Parathyroid adenoma (tissue), 2 donors: ENCODE data around the gene C1QL1.

ENCODE experiments used
- H2AFZ ChIP-seq: fragments of 300-600 bp; sonication (generic); one replicate; pipeline ENCODE4 v1.7.0; 2017; ENCODE audit warnings: antibody characterized with exemption, mild to moderate bottlenecking
- H3K27ac ChIP-seq: fragments of 300-600 bp; sonication (generic); one replicate; pipeline ENCODE4 v1.7.0; 2017
- H3K27me3 ChIP-seq: fragments of 300-600 bp; sonication (generic); one replicate; pipeline ENCODE4 v1.7.0; 2017; ENCODE audit warnings: low read length; ENCODE audit not compliant: control insufficient read depth, insufficient read depth
- H3K36me3 ChIP-seq: fragments of 300-600 bp; sonication (generic); one replicate; pipeline ENCODE4 v1.7.0; 2017; ENCODE audit warnings: low read length; ENCODE audit not compliant: control insufficient read depth, insufficient read depth
- H3K4me1 ChIP-seq: fragments of 300-600 bp; sonication (generic); one replicate; pipeline ENCODE4 v1.7.0; 2017; ENCODE audit warnings: control low read depth
- H3K4me2 ChIP-seq: fragments of 300-600 bp; sonication (generic); one replicate; pipeline ENCODE4 v1.7.0; 2017; ENCODE audit warnings: low read length
- H3K4me3 ChIP-seq: fragments of 300-600 bp; sonication (generic); one replicate; pipeline ENCODE4 v1.7.0; 2017; ENCODE audit warnings: low read depth, low read length
- H3K79me2 ChIP-seq: fragments of 300-600 bp; sonication (generic); one replicate; pipeline ENCODE4 v1.7.0; 2017; ENCODE audit warnings: control low read depth
- H3K9ac ChIP-seq: fragments of 300-600 bp; sonication (generic); one replicate; pipeline ENCODE4 v1.7.0; 2017; ENCODE audit warnings: mild to moderate bottlenecking
- H3K9me3 ChIP-seq: fragments of 300-600 bp; sonication (generic); one replicate; pipeline ENCODE4 v1.7.0; 2017; ENCODE audit warnings: low read length; ENCODE audit not compliant: control insufficient read depth
- CTCF ChIP-seq: fragments of 300-600 bp; sonication (generic); IDR thresholded peaks from one replicate; pipeline ENCODE4 v1.7.0; 2017; ENCODE audit warnings: antibody characterized with exemption, mild to moderate bottlenecking
- donor health status: primary hyperparathyroidism.

C1QL1 gene

GRCh38 chr17:45011767-45012166 is 43.7 kb upstream of the C1QL1 start:
- no peak for TF ChIP-seq CTCF
- H3K27me3 ChIP-seq, result no peaks in the 10 kb centered on the region
- no peak overlapping the region for H3K4me2 ChIP-seq
- H3K27ac ChIP-seq, result no peak overlapping the region
- H2AFZ ChIP-seq, result no peak overlapping the region
- no peak overlapping the region for H3K9ac ChIP-seq
- H3K4me3 ChIP-seq, result no peak overlapping the region
- H3K4me1 ChIP-seq, result no peaks in the 10 kb centered on the region
- H3K9me3 ChIP-seq, result no peaks in the 10 kb centered on the region
- no peaks in the 10 kb centered on the region for H3K36me3 ChIP-seq
- no peaks in the 10 kb centered on the region for H3K79me2 ChIP-seq

- Histone ChIP-seq H2AFZ (no peak overlapping the region), H3K79me2 (no peaks in the 10 kb centered on the region), H3K36me3 (no peaks in the 10 kb centered on the region), H3K4me2 (no peak overlapping the region), H3K27ac (no peak overlapping the region), H3K27me3 (no peaks in the 10 kb centered on the region), H3K9me3 (no peaks in the 10 kb centered on the region), H3K4me1 (no peaks in the 10 kb centered on the region), H3K4me3 (no peak overlapping the region), H3K9ac (no peak overlapping the region)
- TF ChIP-seq CTCF, result no peak
Measured at GRCh38 chr17:45009676-45010467, 41.8 kb upstream of the C1QL1 start.

- H3K79me2 ChIP-seq, result no peaks in the 10 kb centered on the region
- no peak overlapping the region for H3K4me2 ChIP-seq
- no peaks in the 10 kb centered on the region for H3K27me3 ChIP-seq
- H3K9ac ChIP-seq, result no peak overlapping the region
- no peak overlapping the region for H2AFZ ChIP-seq
- no peaks in the 10 kb centered on the region for H3K36me3 ChIP-seq
- no peak overlapping the region for H3K4me3 ChIP-seq
- H3K4me1 ChIP-seq, result no peaks in the 10 kb centered on the region
- TF ChIP-seq CTCF, result no peak
- H3K27ac ChIP-seq, result no peak overlapping the region
- H3K9me3 ChIP-seq, result no peaks in the 10 kb centered on the region
Measured at GRCh38 chr17:45008216-45008615, 40.1 kb upstream of the C1QL1 start.

GRCh38 chr17:45006927-45007461 is 38.9 kb upstream of the C1QL1 start:
- Histone ChIP-seq H3K36me3 (no peaks in the 10 kb centered on the region), H3K9ac (no peak overlapping the region), H3K4me2 (no peak overlapping the region), H3K27me3 (no peaks in the 10 kb centered on the region), H3K79me2 (no peaks in the 10 kb centered on the region), H3K4me3 (no peak overlapping the region), H2AFZ (no peak overlapping the region), H3K9me3 (no peaks in the 10 kb centered on the region), H3K4me1 (no peaks in the 10 kb centered on the region), H3K27ac (no peak overlapping the region)
- TF ChIP-seq CTCF, result no peak

DNA sequence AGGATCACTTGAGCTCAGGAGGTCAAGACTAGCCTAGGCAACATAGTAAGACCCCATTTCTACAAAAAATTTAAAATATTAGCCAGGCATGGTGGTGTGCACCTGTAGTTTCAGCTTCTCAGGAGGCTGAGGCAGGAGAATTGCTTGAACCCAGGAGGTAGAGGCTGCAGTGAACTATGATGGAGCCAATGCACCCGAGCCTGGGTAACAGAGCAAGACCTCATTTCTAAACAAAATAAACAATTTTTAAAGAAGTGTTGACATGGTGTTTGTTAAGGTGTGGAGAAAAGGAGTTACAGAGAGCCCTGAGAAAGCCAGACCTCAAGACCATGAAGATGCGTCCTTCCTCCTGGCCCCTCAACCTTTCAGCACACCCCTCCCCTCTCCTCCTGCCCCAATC is 37.6 kb upstream of the C1QL1 start:
- TF ChIP-seq CTCF, result no peak
- H3K79me2 ChIP-seq, result no peaks in the 10 kb centered on the region
- no peak overlapping the region for H3K27ac ChIP-seq
- no peaks in the 10 kb centered on the region for H3K4me1 ChIP-seq
- no peak overlapping the region for H3K9ac ChIP-seq
- no peaks in the 10 kb centered on the region for H3K36me3 ChIP-seq
- no peak overlapping the region for H3K4me2 ChIP-seq
- H3K27me3 ChIP-seq, result no peaks in the 10 kb centered on the region
- no peak overlapping the region for H2AFZ ChIP-seq
- no peak overlapping the region for H3K4me3 ChIP-seq
- H3K9me3 ChIP-seq, result no peaks in the 10 kb centered on the region
